ENCODE measurements around the gene CRCP.
"Not testable (repeated sequence)": the region's sequence is repeated elsewhere in the genome, so short reads cannot be mapped to it uniquely, and the experiment has no call there.

Gene CRCP

GRCh38 chr7:66114743-66115649 is at the start of gene CRCP:
Gene CRCP (plus strand): TSS chr7:66114847. CDS start chr7:66114963, 116 bp downstream.
- peak; percentile 73 to 83 (median 80) for DNase-seq

- no peak for DNase-seq
Observed at GRCh38 chr7:66069732-66070131, 44.9 kb upstream of the CRCP start.

DNA sequence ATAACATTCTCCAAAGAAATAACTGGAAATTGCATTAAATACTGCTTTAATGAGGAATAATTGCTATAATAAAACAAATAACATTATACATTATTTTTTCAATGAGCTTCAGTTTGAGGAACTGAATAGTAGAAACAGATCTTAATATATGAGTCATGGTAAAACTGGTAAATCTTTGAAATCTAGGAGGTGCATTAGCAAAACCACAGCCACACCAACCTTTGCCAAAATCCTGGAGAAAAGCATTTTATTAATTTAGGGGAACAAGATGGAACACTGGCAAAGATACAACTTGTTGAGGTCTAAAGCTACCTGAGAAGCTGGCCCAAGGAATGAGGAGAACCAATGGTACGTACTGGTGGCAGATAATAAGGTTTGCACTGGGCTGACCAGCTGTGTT is 44.4 kb upstream of the CRCP start:
- DNase-seq, result no peak

- DNase-seq, result not testable (repeated sequence)
Observed at GRCh38 chr7:66072208-66072607, 42.4 kb upstream of the CRCP start.

GRCh38 chr7:66075590-66076461 is 38.8 kb upstream of the CRCP start, which contains the start of gene ASL:
Gene ASL (plus strand): TSS chr7:66075819. CDS start chr7:66076082, 263 bp downstream.
- DNase-seq, result peak; percentile 55 to 82 (median 78)

DNA sequence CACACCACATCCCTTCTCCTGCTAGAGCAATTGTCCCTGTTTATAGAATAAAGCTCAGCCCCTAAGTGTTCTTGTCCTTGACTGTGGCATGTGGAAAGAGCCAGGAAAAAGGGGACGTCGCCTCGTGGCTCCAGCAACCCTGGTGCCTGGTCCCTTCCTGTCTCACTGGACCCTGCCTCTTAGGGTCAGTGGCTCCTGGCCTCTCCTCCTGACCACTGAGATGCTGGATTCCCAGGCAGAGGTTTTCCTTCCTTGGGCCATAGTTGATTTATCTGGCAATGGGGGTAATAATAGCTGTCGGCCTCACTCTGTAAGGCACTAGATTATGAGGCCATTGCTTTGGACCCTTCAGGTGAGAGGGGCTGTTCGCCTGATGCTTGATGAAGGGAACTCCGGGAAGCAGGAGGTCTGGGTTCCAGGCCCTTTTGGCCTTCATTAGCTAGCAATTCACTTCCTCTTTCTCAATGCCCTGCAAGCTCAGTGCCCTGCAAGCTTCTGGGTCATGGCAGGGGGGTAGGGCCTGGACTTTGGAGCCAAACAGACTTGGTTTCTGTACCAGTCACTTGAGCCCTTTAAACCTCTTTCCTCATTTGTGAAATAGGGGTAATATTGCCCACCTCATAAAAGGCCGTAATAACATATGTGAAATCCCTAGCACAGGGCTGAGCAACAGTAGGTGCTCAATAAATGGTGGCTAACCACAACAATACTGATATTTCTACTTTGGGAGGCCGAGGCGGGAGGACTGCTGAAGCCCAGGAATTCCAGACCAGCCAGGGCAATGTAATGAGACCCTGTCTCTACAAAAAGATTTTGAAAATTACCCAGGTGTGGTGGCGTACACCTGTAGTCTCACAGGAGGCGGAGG is 38.0 kb upstream of the CRCP start:
- no peak for DNase-seq

GRCh38 chr7:66078067-66078466 is 36.6 kb upstream of the CRCP start:
- DNase-seq, result no peak

GRCh38 chr7:66082083-66082482 is 32.6 kb upstream of the CRCP start:
- DNase-seq, result no peak

GRCh38 chr7:66082886-66083415 is 31.7 kb upstream of the CRCP start:
- DNase-seq, result no peak

GRCh38 chr7:66083677-66084076 is 31.0 kb upstream of the CRCP start:
- DNase-seq, result no peak

- DNase-seq, result no peak
Observed at GRCh38 chr7:66088861-66089838, 25.5 kb upstream of the CRCP start.

- no peak for DNase-seq
Observed at GRCh38 chr7:66092654-66093053, 22.0 kb upstream of the CRCP start.

DNA sequence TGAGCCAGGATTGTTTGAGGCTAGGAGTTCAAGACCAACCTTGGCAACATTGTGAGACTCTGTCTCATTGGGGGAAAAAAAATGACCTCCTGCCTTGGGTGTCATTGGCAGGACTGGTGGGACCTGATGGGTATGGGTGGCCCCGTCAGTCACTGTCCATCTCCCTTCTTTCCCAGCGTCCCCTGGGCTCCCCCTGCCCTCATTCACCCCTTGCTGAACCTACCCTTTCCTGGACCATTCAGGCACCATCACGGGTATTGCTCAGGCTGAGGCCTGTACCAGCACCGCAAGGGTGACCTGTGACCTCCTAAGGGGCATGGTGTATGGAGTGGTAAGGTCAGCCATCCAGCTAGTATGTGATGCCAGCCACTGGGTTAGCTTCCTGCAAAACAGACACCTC is 19.6 kb upstream of the CRCP start:
- DNase-seq, result no peak

DNA sequence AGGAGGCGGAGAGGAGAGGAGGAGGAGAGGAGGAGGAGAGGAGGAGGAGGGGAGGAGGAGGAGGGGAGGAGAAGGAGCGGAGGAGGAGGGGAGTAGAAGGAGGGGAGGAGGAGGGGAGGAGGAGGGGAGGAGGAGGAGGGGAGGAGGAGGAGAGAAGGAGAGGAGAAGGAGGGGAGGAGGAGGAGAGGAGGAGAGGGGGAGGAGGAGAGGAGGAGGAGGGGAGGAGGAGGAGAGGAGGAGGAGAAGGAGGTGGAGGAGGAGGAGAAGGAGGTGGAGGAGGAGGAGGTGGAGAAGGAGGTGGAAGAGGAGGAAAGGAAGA is 15.5 kb upstream of the CRCP start:
- DNase-seq, result no peak

DNA sequence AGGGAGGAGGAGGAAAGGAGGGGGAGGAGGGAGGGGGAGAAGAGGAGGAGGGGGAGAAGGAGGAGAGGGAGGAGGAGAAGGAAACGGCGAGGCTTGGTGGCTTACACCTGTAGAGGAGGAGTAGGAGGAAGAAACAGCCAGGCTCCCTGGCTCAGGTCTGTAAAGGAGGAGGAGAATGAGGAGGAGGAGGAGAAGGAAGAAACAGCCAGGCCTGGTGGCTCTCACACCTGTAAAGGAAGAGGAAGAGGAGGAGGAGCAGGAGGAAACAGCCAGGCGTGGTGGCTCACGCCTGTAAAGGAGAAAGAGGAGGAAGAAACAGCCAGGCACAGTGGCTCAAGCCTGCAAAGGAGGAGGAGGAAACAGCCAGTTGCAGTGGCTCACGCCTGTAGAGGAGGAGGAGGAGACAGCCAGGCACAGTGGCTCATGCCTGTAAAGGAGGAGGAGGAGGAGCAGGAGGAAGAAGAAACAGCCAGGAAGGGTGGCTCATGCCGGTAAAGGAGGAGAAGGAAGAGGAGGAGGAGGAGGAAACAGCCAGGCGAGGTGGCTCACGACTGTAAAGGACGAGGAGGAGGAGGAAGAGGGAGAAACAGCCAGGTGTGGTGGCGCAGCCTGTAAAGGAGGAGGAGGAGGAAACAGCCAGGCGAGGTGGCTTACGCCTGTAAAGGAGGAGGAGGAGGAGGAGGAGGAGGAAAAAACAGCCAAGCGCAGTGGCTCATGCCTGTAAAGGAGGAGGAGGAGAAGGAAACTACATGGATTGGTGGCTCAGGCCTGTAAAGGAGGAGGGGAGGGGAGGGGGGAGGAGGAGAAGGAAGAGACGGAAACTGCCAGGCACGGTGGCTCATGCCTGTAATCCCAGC is 14.9 kb upstream of the CRCP start:
- DNase-seq, result peak in 5 of 6 experiments; percentile 17 to 50 (median 25)

- DNase-seq, result no peak
Observed at GRCh38 chr7:66100408-66101050, 14.1 kb upstream of the CRCP start.

- DNase-seq, result not testable (repeated sequence)
Observed at GRCh38 chr7:66102168-66102567, 12.5 kb upstream of the CRCP start.

GRCh38 chr7:66103994-66104393 is 10.7 kb upstream of the CRCP start:
- DNase-seq, result not testable (repeated sequence)

- no peak for DNase-seq
Observed at GRCh38 chr7:66105263-66105748, 9.3 kb upstream of the CRCP start.
